K562 (cell line): ENCODE data around the gene RPH3AL. TPM values are rescaled to one million over a fixed set of nuclear protein-coding genes. Genes with fewer than 3 reads are reported as not detected.

Experiments
- ATAC-seq: fragments of 200-7000 bp; cut with Tn5 transposase; 3 replicates; pipeline ENCODE4 v1.9.1; 2020; ENCODE audit warnings: moderate library complexity
- BruUV-seq: library from RNA; stranded (reverse); fragments of 400-500 nt; replicated peaks from 2 replicates; lab custom pipeline; 2021; lab: Mats Ljungman, UMichigan
- CTCF ChIA-PET: fragments of 300-600 bp; formaldehyde crosslinking; extraction: SDS; loops from one replicate; lab custom pipeline; 2021; ENCODE audit warnings: low intra/inter-chr PET ratio; lab: Yijun Ruan, JAX
- POLR2A ChIA-PET: fragments of 300-600, 350-650 bp; sonication (Branson Sonifier 250); formaldehyde crosslinking; extraction: SDS; loops from one replicate; lab custom pipeline; 2021; ENCODE audit warnings: antibody characterized with exemption, inconsistent platforms; lab: Yijun Ruan, JAX
- DNase-seq, 4 experiments: peaks; one replicate each; pipeline versions ENCODE4 v3.0.0 to v3.0.0-alpha.2; 2011 to 2018; ENCODE audit warnings: low spot score in 3 of 4, mixed read lengths in 3 of 4; ENCODE audit errors: extremely low read depth in 1 of 4
- FAIRE-seq: peaks from 2 replicates; lab custom pipeline; 2011; peaks lifted over from hg19 to GRCh38; lab: Jason Lieb, UNC
- H2AFZ ChIP-seq: 2 replicates; pipeline ENCODE4 v1.6.0; 2011; ENCODE audit warnings: low read depth, low read length, control low read depth, inconsistent platforms
- H3K27ac ChIP-seq: fragments of 200-600 bp; 3 replicates; pipeline ENCODE4 v1.8.0; 2011; ENCODE audit warnings: low read depth, mild to moderate bottlenecking, control low read depth, inconsistent platforms, low read length, moderate library complexity, mixed read lengths; ENCODE audit errors: extremely low read depth
- H3K27me3 ChIP-seq, 2 experiments: fragments of 300-600 bp in 1 of 2; 2 replicates in 1 of 2; 3 replicates in 1 of 2; pipeline versions ENCODE4 v1.6.0 to v1.8.0; 2011; ENCODE audit warnings: inconsistent platforms in 2 of 2, low read length in 2 of 2, mild to moderate bottlenecking in 1 of 2, mixed read lengths in 1 of 2, moderate library complexity in 1 of 2; ENCODE audit not compliant: control insufficient read depth in 2 of 2, insufficient read depth in 2 of 2
- H3K36me3 ChIP-seq: fragments of 300-600 bp; 3 replicates; pipeline ENCODE4 v1.8.0; 2011; ENCODE audit warnings: mild to moderate bottlenecking, low read length, inconsistent platforms; ENCODE audit not compliant: control insufficient read depth, insufficient read depth
- H3K4me1 ChIP-seq, 2 experiments: fragments of 200-600 bp in 1 of 2; replicated peaks in 1 of 2; 2 replicates in 1 of 2; 3 replicates in 1 of 2; pipeline versions ENCODE4 v1.5.1 to v1.8.0; 2011; ENCODE audit warnings: inconsistent platforms in 2 of 2, low read length in 2 of 2, mild to moderate bottlenecking in 1 of 2, mixed read lengths in 1 of 2, moderate library complexity in 1 of 2; ENCODE audit not compliant: control insufficient read depth in 2 of 2, insufficient read depth in 2 of 2
- H3K4me2 ChIP-seq: 2 replicates; pipeline ENCODE4 v1.6.1; 2011; ENCODE audit warnings: low read length, control low read depth, inconsistent platforms, mixed read lengths; ENCODE audit not compliant: insufficient read depth
- H3K4me3 ChIP-seq: fragments of 200-600 bp; sonication (generic), shearing (Covaris generic); 2 replicates; pipeline ENCODE4 v1.5.1; 2016; ENCODE audit warnings: control low read depth, inconsistent platforms
- H3K79me2 ChIP-seq: fragments of 200-600 bp; 3 replicates; pipeline ENCODE4 v1.8.0; 2011; ENCODE audit warnings: low read length, inconsistent platforms; ENCODE audit not compliant: control insufficient read depth, insufficient read depth
- H3K9ac ChIP-seq, 2 experiments: 2 replicates each; pipeline versions ENCODE4 v1.6.0 to v1.6.1; 2011; ENCODE audit warnings: low read depth in 2 of 2, low read length in 2 of 2, control low read depth in 1 of 2, inconsistent platforms in 1 of 2, mild to moderate bottlenecking in 1 of 2, mixed read lengths in 1 of 2; ENCODE audit not compliant: insufficient read depth in 1 of 2
- H3K9me1 ChIP-seq: one replicate; pipeline ENCODE4 v1.6.0; 2011; ENCODE audit warnings: inconsistent platforms, mild to moderate bottlenecking, low read length, moderate library complexity; ENCODE audit not compliant: control insufficient read depth, insufficient read depth
- H3K9me3 ChIP-seq: replicated peaks from 2 replicates; pipeline ENCODE4 v1.5.1; 2011; ENCODE audit warnings: low read depth, low read length, inconsistent platforms; ENCODE audit not compliant: control insufficient read depth, insufficient read depth
- H4K20me1 ChIP-seq: replicated peaks from 2 replicates; pipeline ENCODE4 v1.6.1; 2011; ENCODE audit warnings: low read length, inconsistent platforms, mixed read lengths; ENCODE audit not compliant: control insufficient read depth, insufficient read depth
- CBFA2T2 ChIP-seq: fragments of 450-650 bp; conservative IDR thresholded peaks from 2 replicates; pipeline ENCODE4 v1.6.1; 2017; ENCODE audit warnings: mild to moderate bottlenecking
- CHD1 ChIP-seq: fragments of 200-600 bp; sonication (generic); IDR thresholded peaks from one replicate; pipeline ENCODE4 v1.6.1; 2012; ENCODE audit warnings: mild to moderate bottlenecking, moderate library complexity, low read length, inconsistent platforms
- DNMT1 ChIP-seq: fragments of 450-650 bp; IDR thresholded peaks from 2 replicates; pipeline ENCODE4 v1.6.1; 2016; ENCODE audit warnings: antibody characterized with exemption, mild to moderate bottlenecking
- FOXM1 ChIP-seq, 2 experiments: fragments of 450-650 bp in 1 of 2; sonication (generic) in 1 of 2; formaldehyde crosslinking in 1 of 2; IDR thresholded peaks; 2 replicates each; pipeline versions ENCODE4 v1.6.1 to v1.9.0; 2017 to 2022; ENCODE audit warnings: low read depth in 2 of 2, mild to moderate bottlenecking in 2 of 2, missing genetic modification reagents in 1 of 2, moderate library complexity in 1 of 2
- HDAC1 ChIP-seq, 2 experiments: fragments of 450-650 bp; IDR thresholded peaks; 2 replicates each; pipeline ENCODE4 v1.6.1; 2016 to 2017; ENCODE audit warnings: inconsistent platforms in 1 of 2, mild to moderate bottlenecking in 1 of 2, moderate library complexity in 1 of 2
- KAT2B ChIP-seq: IDR thresholded peaks from one replicate; pipeline ENCODE4 v1.6.1; 2012; ENCODE audit warnings: low read depth, mild to moderate bottlenecking, control low read depth, inconsistent platforms, low read length, moderate library complexity
- NR1H2 ChIP-seq: sonication (generic); formaldehyde crosslinking; IDR thresholded peaks from 2 replicates; pipeline ENCODE4 v1.4.0; 2020; ENCODE audit warnings: mild to moderate bottlenecking, missing genetic modification reagents
- NR3C1 ChIP-seq: sonication (generic); formaldehyde crosslinking; IDR thresholded peaks from 2 replicates; pipeline ENCODE4 v1.8.1; 2022; ENCODE audit warnings: missing genetic modification reagents
- POLR2A ChIP-seq: fragments of 450-650 bp; conservative IDR thresholded peaks from 2 replicates; pipeline ENCODE4 v1.6.1; 2016
- PTTG1 ChIP-seq: fragments of 450-650 bp; IDR thresholded peaks from 2 replicates; pipeline ENCODE4 v1.6.1; 2016; ENCODE audit warnings: low read depth, mild to moderate bottlenecking, missing genetic modification characterization, missing compliant biosample characterization
- YBX1 ChIP-seq: fragments of 450-650 bp; IDR thresholded peaks from 2 replicates; pipeline ENCODE4 v1.7.1; 2016; ENCODE audit warnings: mild to moderate bottlenecking
- ZFP1 ChIP-seq: fragments of 450-650 bp; formaldehyde crosslinking; IDR thresholded peaks from 2 replicates; pipeline ENCODE4 v1.4.0; 2020; ENCODE audit warnings: mild to moderate bottlenecking, mixed read lengths
- ZNF311 ChIP-seq: fragments of 250-450 bp; sonication (Bioruptor Pico); IDR thresholded peaks from 2 replicates; pipeline ENCODE4 v1.4.0; 2020; ENCODE audit warnings: mild to moderate bottlenecking, moderate library complexity
- WGBS: fragments of 100-300 bp; shearing (Covaris generic); methylation state at CpG from one replicate; pipeline ENCODE4 v1.1.6; 2016; ENCODE audit warnings: low coverage, mixed read lengths; ENCODE audit not compliant: insufficient coverage; ENCODE audit errors: missing lambda C conversion rate; 5-methylcytosine and 5-hydroxymethylcytosine counted together
- in situ Hi-C: fragments of 300-500 bp; cut with MboI; formaldehyde crosslinking; loops from 4 replicates; pipeline ENCODE4 v1.15.0; 2018; ENCODE audit warnings: inconsistent platforms, mixed read lengths
- intact Hi-C: fragments of 100-400 bp; cut with micrococcal nuclease; formaldehyde crosslinking; loops from 2 replicates; pipeline ENCODE4 v1.14.2; 2022
- polyA plus RNA-seq, 8 experiments: library from polyadenylated mRNA; depleted of rRNA in 4 of 8; stranded (reverse) in 5 of 8; unstranded in 3 of 8; fragments of >200 nt; fragmentation: Nextera tagmentation in 2 of 8; fragmentation: Illumina TruSeq in 1 of 8; extraction: Ambion mirVana in 2 of 8; extraction: Trizol in 1 of 8; gene quantifications; 2 replicates each; pipeline versions ENCODE4 v1.2.1 to v1.2.3, GENCODE V29; 2011 to 2014; ENCODE audit warnings: inconsistent platforms in 1 of 8, missing spikeins in 1 of 8
- total RNA-seq, 7 experiments: library from RNA; depleted of rRNA in 6 of 7; stranded (reverse); fragments of >200 nt in 6 of 7; fragmentation: Illumina TruSeq in 2 of 7; extraction: Trizol in 2 of 7; gene quantifications; 2 replicates each; pipeline versions ENCODE4 v1.2.1 to v1.2.3, GENCODE V29; 2011 to 2021; ENCODE audit warnings: low replicate concordance in 1 of 7
- TF ChIP-seq, protein P1 (sequence below): sonication (generic); formaldehyde crosslinking; IDR thresholded peaks from 2 replicates; pipeline ENCODE4 v1.9.0; 2022; ENCODE audit warnings: mild to moderate bottlenecking, missing genetic modification reagents
- TF ChIP-seq, protein P2 (sequence below), 2 experiments: fragments of 450-650 bp; IDR thresholded peaks; 2 replicates each; pipeline ENCODE4 v1.6.1; 2016; ENCODE audit warnings: mild to moderate bottlenecking in 2 of 2, borderline replicate concordance in 1 of 2, low read depth in 1 of 2, moderate library complexity in 1 of 2

RPH3AL gene
- total and polyA plus RNA-seq, 9 of the 15 experiments (the other 6 are each of a cell fraction or from before 2014, with no cell fraction given), result 0.18 to 1.7 (median 0.39) TPM

DNA sequence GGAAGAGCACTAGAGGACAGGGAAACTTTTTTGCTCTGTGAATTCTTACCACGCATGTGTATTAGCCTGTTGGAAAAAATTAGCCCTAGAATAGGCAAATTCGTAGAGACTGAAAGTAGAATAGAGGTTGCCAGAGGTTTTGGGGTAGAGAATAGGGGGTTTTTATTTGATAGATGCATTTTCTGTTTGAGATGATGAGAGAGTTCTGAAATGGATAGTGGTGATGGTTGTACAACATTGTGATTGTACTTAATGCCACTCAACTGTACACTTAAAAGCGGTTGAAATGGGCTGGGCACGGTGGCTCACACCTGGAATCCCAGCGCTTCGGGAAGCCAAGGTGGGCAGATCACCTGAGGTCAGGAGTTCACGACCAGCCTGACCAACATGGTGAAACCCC, 163.2 kb downstream of the RPH3AL start (continued):
- TF ChIP-seq, protein P1, sequence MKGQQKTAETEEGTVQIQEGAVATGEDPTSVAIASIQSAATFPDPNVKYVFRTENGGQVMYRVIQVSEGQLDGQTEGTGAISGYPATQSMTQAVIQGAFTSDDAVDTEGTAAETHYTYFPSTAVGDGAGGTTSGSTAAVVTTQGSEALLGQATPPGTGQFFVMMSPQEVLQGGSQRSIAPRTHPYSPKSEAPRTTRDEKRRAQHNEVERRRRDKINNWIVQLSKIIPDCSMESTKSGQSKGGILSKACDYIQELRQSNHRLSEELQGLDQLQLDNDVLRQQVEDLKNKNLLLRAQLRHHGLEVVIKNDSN (CRISPR knock-in tag), result no peak
- no peak for TF ChIP-seq POLR2A
- no peak for TF ChIP-seq YBX1
- no peak for TF ChIP-seq PTTG1 (tag)
- no peak for TF ChIP-seq ZNF311
- TF ChIP-seq CBFA2T2, result no peak
- TF ChIP-seq, all 486 proteins: peak for 0

DNA sequence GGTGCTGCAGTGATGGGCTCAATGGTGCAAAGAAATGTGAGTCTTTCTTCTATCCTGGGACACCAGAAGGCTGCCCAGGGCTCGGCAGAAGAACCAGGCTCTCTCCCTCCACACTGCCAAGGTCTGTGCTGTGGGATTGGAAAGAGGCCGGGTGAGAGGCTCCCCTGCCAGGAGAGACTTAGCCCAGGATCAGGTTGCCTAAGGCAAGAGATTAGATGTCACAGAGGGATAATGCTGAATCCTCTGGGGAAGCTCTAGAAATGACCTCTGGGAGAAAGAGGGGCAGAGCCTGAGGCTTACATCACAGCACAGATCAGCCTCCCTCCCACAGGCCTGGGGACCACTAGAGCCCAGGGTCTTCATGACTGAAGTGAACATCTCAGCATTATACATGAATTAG, 165.5 kb downstream of the RPH3AL start:
- Histone ChIP-seq H3K79me2 (no peaks in the 10 kb centered on the region), H3K27me3 (no peaks in the 10 kb centered on the region; a peak in 1 of 5 replicates), H3K36me3 (no peaks in the 10 kb centered on the region), H3K9me1 (no peaks in the 10 kb centered on the region), H3K4me1 (no peaks in the 10 kb centered on the region), H4K20me1 (no peaks in the 10 kb centered on the region), H3K27ac (no peak overlapping the region), H3K4me3 (no peak overlapping the region), H3K4me2 (no peak overlapping the region), H2AFZ (no peak overlapping the region), H3K9me3 (no peaks in the 10 kb centered on the region), H3K9ac (no peak overlapping the region)
- ChIA-PET POLR2A (no interaction called here), CTCF (no interaction called here)
- 0% methylated on average over 2 of the region's 2 CpGs for WGBS
- DNase-seq (no peak), ATAC-seq (no peak), FAIRE-seq (no peak)
- BruUV-seq, result no TSS peak
- intact Hi-C loops (no loop called here), in situ Hi-C loops (no loop called here)
- TF ChIP-seq DNMT1 (no peak), NR1H2 (CRISPR knock-in tag) (no peak), FOXM1 (IDR thresholded peaks at IDR 0.05; ENCODE audit: low read depth) (no peak), FOXM1 (CRISPR knock-in tag; IDR thresholded peaks at IDR 0.05; ENCODE audit: low read depth) (no peak), ZFP1 (CRISPR knock-in tag) (no peak), HDAC1 (IDR thresholded peaks at IDR 0.05) (no peak), NR3C1 (CRISPR knock-in tag) (no peak), KAT2B (no peak), CHD1 (no peak)
- TF ChIP-seq, protein P2, sequence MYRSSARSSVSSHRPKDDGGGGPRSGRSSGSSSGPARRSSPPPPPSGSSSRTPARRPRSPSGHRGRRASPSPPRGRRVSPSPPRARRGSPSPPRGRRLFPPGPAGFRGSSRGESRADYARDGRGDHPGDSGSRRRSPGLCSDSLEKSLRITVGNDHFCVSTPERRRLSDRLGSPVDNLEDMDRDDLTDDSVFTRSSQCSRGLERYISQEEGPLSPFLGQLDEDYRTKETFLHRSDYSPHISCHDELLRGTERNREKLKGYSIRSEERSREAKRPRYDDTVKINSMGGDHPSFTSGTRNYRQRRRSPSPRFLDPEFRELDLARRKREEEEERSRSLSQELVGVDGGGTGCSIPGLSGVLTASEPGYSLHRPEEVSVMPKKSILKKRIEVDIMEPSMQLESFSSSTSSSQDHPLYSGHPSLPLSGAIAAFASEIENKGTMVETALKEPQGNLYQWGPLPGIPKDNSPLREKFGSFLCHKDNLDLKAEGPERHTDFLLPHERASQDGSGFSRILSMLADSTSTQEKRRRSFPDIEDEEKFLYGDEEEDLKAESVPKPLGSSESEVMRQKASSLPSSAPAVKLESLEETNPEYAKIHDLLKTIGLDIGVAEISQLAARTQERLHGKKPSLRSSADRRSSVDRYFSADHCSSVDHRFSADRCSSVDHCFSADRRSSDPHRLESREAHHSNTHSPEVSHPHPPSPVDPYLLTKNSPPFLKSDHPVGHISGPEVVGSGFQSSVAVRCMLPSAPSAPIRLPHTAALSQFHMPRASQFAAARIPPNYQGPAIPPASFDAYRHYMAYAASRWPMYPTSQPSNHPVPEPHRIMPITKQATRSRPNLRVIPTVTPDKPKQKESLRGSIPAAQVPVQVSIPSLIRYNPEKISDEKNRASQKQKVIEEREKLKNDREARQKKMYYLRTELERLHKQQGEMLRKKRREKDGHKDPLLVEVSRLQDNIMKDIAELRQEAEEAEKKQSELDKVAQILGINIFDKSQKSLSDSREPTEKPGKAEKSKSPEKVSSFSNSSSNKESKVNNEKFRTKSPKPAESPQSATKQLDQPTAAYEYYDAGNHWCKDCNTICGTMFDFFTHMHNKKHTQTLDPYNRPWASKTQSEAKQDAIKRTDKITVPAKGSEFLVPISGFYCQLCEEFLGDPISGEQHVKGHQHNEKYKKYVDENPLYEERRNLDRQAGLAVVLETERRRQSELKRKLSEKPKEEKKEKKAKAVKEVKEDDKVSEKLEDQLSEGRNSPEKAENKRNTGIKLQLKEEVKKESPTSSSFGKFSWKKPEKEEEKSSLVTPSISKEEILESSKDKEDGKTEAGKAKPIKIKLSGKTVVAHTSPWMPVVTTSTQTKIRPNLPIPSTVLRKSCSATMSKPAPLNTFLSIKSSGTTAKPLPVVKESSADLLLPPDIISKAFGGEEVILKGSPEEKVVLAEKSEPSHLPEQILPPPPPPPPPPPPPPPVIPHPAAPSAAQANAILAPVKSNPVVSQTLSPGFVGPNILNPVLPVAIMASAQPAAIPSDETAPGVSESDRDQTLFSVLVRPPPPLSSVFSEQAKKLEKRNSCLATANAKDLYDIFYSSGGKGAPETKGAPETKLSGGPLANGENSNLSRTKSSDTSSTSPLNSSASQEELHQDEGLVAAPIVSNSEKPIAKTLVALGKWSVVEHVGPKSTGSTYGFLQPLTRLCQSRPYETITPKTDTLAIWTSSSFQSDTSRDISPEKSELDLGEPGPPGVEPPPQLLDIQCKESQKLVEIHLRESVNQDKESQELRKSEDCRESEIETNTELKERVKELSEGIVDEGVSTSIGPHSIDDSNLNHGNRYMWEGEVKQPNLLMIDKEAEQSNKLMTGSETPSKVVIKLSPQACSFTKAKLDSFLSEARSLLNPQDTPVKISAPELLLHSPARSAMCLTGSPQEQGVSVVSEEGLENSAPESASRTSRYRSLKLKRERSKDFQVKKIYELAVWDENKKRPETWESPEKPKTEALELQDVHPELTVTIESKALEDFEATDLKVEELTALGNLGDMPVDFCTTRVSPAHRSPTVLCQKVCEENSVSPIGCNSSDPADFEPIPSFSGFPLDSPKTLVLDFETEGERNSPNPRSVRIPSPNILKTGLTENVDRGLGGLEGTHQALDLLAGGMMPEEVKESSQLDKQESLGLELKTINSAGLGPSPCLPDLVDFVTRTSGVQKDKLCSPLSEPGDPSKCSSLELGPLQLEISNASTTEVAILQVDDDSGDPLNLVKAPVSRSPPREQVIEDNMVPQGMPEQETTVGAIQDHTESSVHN (IDR thresholded peaks at IDR 0.05; ENCODE audit: borderline replicate concordance in 1 of 2, low read depth in 1 of 2), result no peak
